Lower leg skin (tissue), 3 donors: ENCODE data around the gene UPF1.

Experiments
- POLR2A ChIP-seq, 2 donors: fragments of 450-650 bp; IDR thresholded peaks; one replicate each; pipeline ENCODE4 v1.6.1; 2016 to 2017; ENCODE audit warnings: antibody characterized with exemption in 2 of 2, mild to moderate bottlenecking in 1 of 2, moderate library complexity in 1 of 2
- TF ChIP-seq, protein P1 (sequence below), 3 donors: fragments of 450-650 bp; IDR thresholded peaks; one replicate each; pipeline ENCODE4 v1.5.1; 2016; ENCODE audit warnings: antibody characterized with exemption in 3 of 3, mild to moderate bottlenecking in 3 of 3, moderate library complexity in 2 of 3

DNA sequence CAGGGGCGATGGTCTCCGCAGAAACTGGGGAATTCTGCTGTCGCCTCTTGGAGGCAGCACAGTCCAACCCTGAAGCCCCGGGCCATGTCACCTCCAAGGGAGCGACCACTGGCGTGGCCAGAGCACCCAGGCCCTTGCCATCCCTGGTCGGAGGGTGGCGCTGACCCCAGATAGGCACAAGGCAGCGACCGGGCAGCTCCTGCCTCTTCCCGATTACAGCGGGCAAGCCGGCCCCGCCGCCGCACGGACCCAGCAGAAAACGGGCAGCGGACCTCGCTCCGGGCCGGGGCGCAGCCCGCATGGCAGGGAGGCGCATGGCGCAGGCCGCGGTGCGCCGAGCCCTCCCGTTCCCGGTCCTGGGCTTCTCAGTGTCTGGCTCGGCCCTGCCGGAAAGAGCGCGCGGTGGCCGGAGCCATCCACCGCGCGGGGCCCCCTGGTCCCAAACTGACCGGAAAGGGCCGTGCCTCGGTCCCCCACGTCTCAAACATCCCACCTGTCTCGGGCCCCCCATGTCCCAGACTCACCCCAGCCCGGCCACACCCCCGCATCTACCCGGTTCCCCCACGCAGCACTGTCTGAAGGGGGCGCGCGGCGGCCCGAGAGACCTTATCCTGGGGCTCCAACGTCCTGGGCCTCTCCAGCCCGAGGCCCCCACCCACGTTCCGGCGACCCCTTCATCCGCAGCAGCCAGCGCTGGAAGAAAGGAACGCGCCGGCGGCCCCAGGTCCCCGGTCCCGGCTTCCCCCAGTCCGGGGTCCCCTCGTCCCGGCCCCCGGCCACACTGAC lies 63.5 kb downstream of the UPF1 start:
- no peak for TF ChIP-seq POLR2A (IDR thresholded peaks at IDR 0.05)
- TF ChIP-seq, protein P1, sequence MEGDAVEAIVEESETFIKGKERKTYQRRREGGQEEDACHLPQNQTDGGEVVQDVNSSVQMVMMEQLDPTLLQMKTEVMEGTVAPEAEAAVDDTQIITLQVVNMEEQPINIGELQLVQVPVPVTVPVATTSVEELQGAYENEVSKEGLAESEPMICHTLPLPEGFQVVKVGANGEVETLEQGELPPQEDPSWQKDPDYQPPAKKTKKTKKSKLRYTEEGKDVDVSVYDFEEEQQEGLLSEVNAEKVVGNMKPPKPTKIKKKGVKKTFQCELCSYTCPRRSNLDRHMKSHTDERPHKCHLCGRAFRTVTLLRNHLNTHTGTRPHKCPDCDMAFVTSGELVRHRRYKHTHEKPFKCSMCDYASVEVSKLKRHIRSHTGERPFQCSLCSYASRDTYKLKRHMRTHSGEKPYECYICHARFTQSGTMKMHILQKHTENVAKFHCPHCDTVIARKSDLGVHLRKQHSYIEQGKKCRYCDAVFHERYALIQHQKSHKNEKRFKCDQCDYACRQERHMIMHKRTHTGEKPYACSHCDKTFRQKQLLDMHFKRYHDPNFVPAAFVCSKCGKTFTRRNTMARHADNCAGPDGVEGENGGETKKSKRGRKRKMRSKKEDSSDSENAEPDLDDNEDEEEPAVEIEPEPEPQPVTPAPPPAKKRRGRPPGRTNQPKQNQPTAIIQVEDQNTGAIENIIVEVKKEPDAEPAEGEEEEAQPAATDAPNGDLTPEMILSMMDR (IDR thresholded peaks at IDR 0.05), result no peak
